Heart left ventricle (tissue), 16 donors: ENCODE data around the gene MMAB. TPM values are rescaled to one million over a fixed set of nuclear protein-coding genes. Genes with fewer than 3 reads are reported as not detected.
A peak's percentile ranks its signal among the peaks of the same experiment; 100 is the strongest.

Experiments
- ATAC-seq, 4 donors: fragments of 200-7000 bp; cut with Tn5 transposase; one replicate each; pipeline ENCODE4 v1.9.1; 2020 to 2022; ENCODE audit warnings: moderate library complexity in 4 of 4, mild to moderate bottlenecking in 3 of 4, moderate number of reproducible peaks in 1 of 4
- DNase-seq, 5 donors: peaks; one replicate each; pipeline ENCODE4 v3.0.0-alpha.2; 2020
- H3K27ac ChIP-seq, 12 donors: fragments of 200-600 bp; sonication (generic) in 4 of 12; one replicate each; pipeline versions ENCODE4 v1.5.0 to v1.8.0; 2016 to 2022; ENCODE audit warnings: mild to moderate bottlenecking in 2 of 12
- H3K27me3 ChIP-seq, 9 donors: fragments of 200-600 bp; sonication (generic) in 2 of 9; one replicate each; pipeline versions ENCODE4 v1.5.1 to v1.8.0; 2016 to 2022; ENCODE audit warnings: mild to moderate bottlenecking in 3 of 9
- H3K36me3 ChIP-seq, 9 donors: fragments of 200-600 bp; sonication (generic) in 2 of 9; one replicate each; pipeline versions ENCODE4 v1.5.0 to v1.8.0; 2018 to 2022; ENCODE audit warnings: mild to moderate bottlenecking in 2 of 9
- H3K4me1 ChIP-seq, 12 donors: fragments of 200-600 bp; sonication (generic) in 4 of 12; one replicate each; pipeline versions ENCODE4 v1.5.0 to v1.8.0; 2016 to 2022; ENCODE audit warnings: mild to moderate bottlenecking in 3 of 12
- H3K4me3 ChIP-seq, 12 donors: fragments of 200-600 bp; sonication (generic) in 4 of 12; one replicate each; pipeline versions ENCODE4 v1.5.0 to v1.8.0; 2017 to 2022; ENCODE audit warnings: mild to moderate bottlenecking in 9 of 12, moderate library complexity in 4 of 12
- H3K9me3 ChIP-seq, 12 donors: fragments of 200-600 bp; sonication (generic) in 4 of 12; one replicate each; pipeline versions ENCODE4 v1.5.0 to v1.8.0; 2016 to 2022; ENCODE audit warnings: mild to moderate bottlenecking in 1 of 12
- CTCF ChIP-seq, 12 donors: fragments of 200-600 bp; sonication (generic) in 4 of 12; IDR thresholded peaks; one replicate each; pipeline versions ENCODE4 v1.5.0 to v1.8.0; 2018 to 2022; ENCODE audit warnings: antibody characterized with exemption in 12 of 12, mild to moderate bottlenecking in 5 of 12
- POLR2A ChIP-seq, 2 donors: fragments of 450-650 bp; IDR thresholded peaks; one replicate each; pipeline ENCODE4 v1.6.1; 2017; ENCODE audit warnings: antibody characterized with exemption in 2 of 2, mild to moderate bottlenecking in 2 of 2, moderate library complexity in 2 of 2
- WGBS, 4 donors: extraction: QIAGEN DNeasy Blood & Tissue Kit in 2 of 4; methylation state at CpG; one replicate each; pipeline versions ENCODE4 v1.1.5 to v1.1.7; 2013 to 2018; 5-methylcytosine and 5-hydroxymethylcytosine counted together
- intact Hi-C, 10 donors: fragments of 100-400 bp; cut with DNase I; formaldehyde crosslinking; loops; one replicate each; pipeline versions ENCODE4 v1.11.1 to v1.14.2; 2022
- polyA plus RNA-seq, 2 donors: library from polyadenylated mRNA; stranded (reverse); fragments of 200-250 nt; gene quantifications; one replicate each; pipeline ENCODE4 v1.2.3, GENCODE V29; 2013
- total RNA-seq, 9 donors: library from RNA; depleted of rRNA in 2 of 9; stranded (reverse); fragments of >200 nt in 2 of 9; fragmentation: NEBNext Ultra II Directional in 3 of 9; extraction: Animal tissue kit (Norgen Biotek cat#: 25700) in 3 of 9; gene quantifications; one replicate each; pipeline versions ENCODE4 v1.1.0 to v1.2.4, GENCODE V29; 2016 to 2023
- donor health status: ischemic (EF 13 %, LVEDD 7.1; RV severe dilation, severe dysfunction).
- donor health status: healthy with polysubstance abuse.
- donor health status: DM: no; HTN: yes; CAD: no.
- donor health status: DM: no; HTN: no; CAD: no.
- donor health status: ischemic (EF 25% LVEDD 6.9; RV normal size, moderate dysfunction).
- donor health status: ischemic (EF 25% LVEDD 5.7; RV mildly dilated, moderate dysfunction).
- donor health status: healthy.
- donor health status: DM: yes; HTN: yes; CAD: no.
- donor health status: ischemic (EF 35%, LVEDD 5.7; RV mildly dilated, moderate dysfunction).
- donor health status: nonischemic (EF 11% LVEDD 7.7; RV severe dilation, severe dysfunction).
- donor health status: DM: yes; HTN: yes; CAD: no.
- donor health status: PGD.
- donor health status: ischemic (EF 29% LVEDD 5.4; RV normal size, mild dysfunction).
- donor health status: nonischemic (EF 23%, LVEDD 6.1; RV moderate dilation, normal function).

Gene MMAB
- total and polyA plus RNA-seq, 11 donors = 29.5 to 43.4 (median 34.5) TPM

DNA sequence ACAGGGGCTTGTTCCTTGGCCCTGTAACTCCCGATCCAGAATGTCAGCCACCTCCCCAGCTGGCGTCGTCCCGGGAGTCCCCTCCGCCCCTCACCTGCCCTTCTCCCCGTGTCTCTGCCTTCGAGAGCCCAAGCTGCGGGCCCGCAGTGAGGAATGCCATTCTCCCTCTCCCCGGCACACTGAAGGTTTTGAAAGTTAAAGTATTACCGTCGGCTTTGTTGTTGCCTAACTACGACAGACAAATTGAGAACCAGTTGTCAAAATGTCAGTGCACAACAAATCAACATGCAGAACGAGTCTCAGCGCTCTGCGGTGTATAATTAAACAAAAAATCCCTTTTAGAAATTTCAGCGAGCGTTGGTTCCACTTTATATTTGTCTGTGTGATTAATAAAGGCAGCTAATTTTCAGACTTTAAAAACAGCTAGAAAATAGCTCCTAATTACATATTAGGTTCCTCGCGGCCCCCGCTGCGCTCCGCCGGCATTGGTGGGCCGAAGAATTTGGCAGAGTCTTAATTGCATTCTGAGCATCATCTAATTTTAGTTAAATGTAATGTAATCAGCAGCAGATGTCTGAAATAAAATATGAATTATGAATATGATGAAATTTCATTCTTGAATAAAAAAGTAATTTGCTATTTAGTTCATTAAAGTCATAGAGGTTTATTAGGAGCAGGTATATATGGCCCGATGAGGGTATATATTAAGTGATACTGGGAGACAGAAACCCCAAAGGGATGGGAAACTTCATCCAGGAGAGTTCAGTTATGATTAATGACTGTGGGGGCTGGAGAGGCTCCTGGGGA, 40.5 kb upstream of the MMAB start:
- Histone ChIP-seq H3K9me3 (no peaks in the 10 kb centered on the region), H3K27ac (no peak overlapping the region), H3K4me3 (no peak overlapping the region), H3K36me3 (no peaks in the 10 kb centered on the region), H3K27me3 (peaks cover 0 to 30% (median 3%) of the 10 kb centered on the region in 9 donors), H3K4me1 (no peaks in the 10 kb centered on the region)
- intact Hi-C loops = no loop called here
- TF ChIP-seq POLR2A (IDR thresholded peaks at IDR 0.05) (no peak), CTCF (IDR thresholded peaks at IDR 0.05) (no peak)
- ATAC-seq (no peak), DNase-seq (no peak)
- WGBS, 4 donors = 72 to 75% (median 73%) methylated on average over 26 of the region's 26 CpGs

DNA sequence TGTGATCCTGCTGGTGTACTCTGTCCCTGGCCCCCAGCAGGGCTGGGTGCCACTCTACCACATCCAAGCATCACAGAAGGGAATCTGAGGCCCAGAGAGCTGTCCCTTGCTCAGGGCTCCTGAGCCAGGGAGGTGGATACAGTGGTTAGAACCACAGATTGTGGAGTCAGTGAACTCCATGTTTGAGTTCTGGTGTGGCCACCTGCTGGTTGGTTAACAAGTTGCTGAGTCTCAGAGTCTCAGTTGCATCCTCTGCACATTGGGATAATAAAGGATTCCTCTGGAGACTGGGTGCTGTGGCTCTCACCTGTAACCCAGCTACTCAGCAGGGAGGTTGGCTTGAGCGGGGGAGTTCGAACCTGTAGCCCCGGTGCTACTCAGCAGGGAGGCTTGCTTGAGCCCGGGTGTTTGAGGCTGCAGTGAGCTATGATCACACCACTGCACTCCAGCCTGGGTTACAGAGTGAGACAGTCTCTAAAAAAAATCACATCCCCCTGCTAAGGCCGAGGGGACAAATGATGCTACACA, 39.7 kb upstream of the MMAB start:
- Histone ChIP-seq H3K4me1 (no peaks in the 10 kb centered on the region), H3K36me3 (no peaks in the 10 kb centered on the region), H3K9me3 (no peaks in the 10 kb centered on the region), H3K27ac (no peak overlapping the region), H3K27me3 (peaks cover 0 to 31% (median 3%) of the 10 kb centered on the region in 9 donors), H3K4me3 (no peak overlapping the region)
- WGBS, 4 donors = 51 to 57% (median 54%) methylated on average over 5 of the region's 5 CpGs
- no peak for DNase-seq
- intact Hi-C loops = no loop called here
- no peak for ATAC-seq
- TF ChIP-seq CTCF (IDR thresholded peaks at IDR 0.05) (peak in 2 of 12 donors; percentile 9 to 23), POLR2A (IDR thresholded peaks at IDR 0.05) (no peak)

DNA sequence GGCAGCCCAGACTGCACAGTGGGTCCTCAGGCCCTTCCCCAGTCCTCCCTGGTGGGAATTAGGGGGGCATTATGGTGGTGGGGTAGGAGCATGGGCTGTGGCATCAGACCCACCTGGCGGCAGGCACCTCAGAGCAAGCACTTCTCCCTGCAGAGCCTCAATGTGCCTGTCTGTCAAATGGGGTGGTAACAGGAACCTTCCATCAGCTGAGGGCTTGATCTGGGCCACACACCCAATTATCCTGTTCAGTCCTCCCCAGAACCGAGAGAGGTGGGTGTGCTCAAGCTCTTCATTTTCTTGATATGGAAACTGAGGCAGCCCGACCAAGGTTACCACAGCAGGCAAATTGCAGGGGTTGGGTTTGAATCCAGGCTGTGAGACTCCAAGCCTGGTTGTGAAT, 38.7 kb upstream of the MMAB start:
- no peaks in the 10 kb centered on the region for H3K9me3 ChIP-seq
- H3K4me1 ChIP-seq = peaks cover 0 to 3% (median 0%) of the 10 kb centered on the region in 12 donors
- H3K27ac ChIP-seq = no peak overlapping the region
- DNase-seq (no peak), ATAC-seq (no peak)
- no peak for TF ChIP-seq CTCF (IDR thresholded peaks at IDR 0.05)
- TF ChIP-seq POLR2A (IDR thresholded peaks at IDR 0.05) = no peak
- no peaks in the 10 kb centered on the region for H3K36me3 ChIP-seq
- no peak overlapping the region for H3K4me3 ChIP-seq
- H3K27me3 ChIP-seq = peaks cover 0 to 31% (median 3%) of the 10 kb centered on the region in 9 donors
- WGBS, 4 donors = 75 to 94% (median 87%) methylated on average over 3 of the region's 3 CpGs
- intact Hi-C loops = no loop called here

DNA sequence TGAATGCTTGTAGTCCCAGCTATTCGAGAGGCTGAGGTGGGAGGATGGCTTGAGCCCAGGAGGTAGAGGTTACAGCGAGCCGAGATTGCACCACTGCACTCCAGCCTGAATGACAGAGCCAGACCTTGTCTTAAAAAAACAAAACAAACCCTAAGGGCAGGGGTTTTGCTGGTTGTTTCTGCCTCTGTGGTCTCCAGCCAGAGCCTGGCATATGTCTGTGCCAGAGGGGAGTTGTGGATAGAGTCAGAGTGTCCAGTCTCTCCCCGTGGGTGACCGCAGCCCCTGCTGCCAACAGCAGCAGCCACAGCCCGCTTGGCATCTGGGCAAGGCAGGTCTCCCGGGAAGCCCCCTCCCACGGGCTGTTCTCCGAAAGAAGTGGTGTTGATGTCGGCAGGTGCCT, 37.9 kb upstream of the MMAB start:
- 57 to 63% (median 60%) methylated on average over 10 of the region's 10 CpGs for WGBS, 4 donors
- TF ChIP-seq POLR2A (IDR thresholded peaks at IDR 0.05) (no peak), CTCF (IDR thresholded peaks at IDR 0.05) (no peak)
- no peak for ATAC-seq

More for the DNA sequence above, 37.9 kb upstream of the MMAB start:
- no peak overlapping the region for H3K27ac ChIP-seq
- H3K36me3 ChIP-seq = no peaks in the 10 kb centered on the region
- peaks cover 0 to 36% (median 3%) of the 10 kb centered on the region in 9 donors for H3K27me3 ChIP-seq
- no peak overlapping the region for H3K4me3 ChIP-seq
- intact Hi-C loops = no loop called here
- peaks cover 0 to 11% (median 3%) of the 10 kb centered on the region in 12 donors for H3K4me1 ChIP-seq
- DNase-seq = no peak
- no peaks in the 10 kb centered on the region for H3K9me3 ChIP-seq
